HG03342 (cell line): ENCODE data around the gene EFS.

ENCODE experiments used
- ATAC-seq: cut with Tn5 transposase; IDR thresholded peaks from one replicate; pipeline ENCODE4 v1.9.1; 2021; ENCODE audit warnings: mild to moderate bottlenecking, moderate library complexity; ENCODE audit not compliant: unreplicated experiment

The EFS gene

DNA sequence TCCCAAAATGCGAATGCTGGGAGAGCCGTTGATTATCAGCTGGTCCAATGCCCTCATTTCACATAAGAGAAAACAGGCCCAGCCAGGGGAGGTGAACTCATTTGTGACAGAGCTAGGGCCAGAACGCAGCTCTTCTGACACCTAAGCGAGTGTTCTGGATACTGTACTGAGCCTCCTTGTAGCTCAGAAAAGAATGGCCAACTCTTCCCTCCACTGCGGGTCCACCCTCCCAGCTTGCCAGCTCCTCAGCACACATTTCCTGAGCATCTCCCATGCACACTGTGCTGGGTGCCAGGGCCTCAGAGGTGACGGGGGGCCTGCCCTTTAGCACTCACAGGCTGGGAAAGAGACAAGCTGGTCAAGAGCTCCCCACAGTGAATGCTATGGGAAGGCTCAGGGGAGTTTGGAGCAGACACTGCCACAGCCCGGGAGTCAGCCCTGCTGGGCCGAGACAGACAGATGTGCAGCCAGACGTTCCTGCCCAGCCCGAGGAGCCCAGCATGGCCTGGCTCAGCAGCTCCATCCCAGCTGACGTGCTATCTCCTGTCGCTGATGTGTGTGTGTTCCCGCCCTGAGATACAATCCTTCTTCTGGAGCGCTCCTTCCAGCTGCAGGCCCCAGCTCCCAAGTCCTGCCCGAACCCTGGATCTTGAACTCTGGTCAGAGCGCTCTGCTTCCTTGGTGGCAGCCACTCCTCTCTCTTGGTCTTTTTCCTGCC lies 15.4 kb upstream of the EFS start:
- no peak for ATAC-seq

- no peak for ATAC-seq
These were observed 14.6 kb upstream of the EFS start for GRCh38 chr14:23379366-23380196.

DNA sequence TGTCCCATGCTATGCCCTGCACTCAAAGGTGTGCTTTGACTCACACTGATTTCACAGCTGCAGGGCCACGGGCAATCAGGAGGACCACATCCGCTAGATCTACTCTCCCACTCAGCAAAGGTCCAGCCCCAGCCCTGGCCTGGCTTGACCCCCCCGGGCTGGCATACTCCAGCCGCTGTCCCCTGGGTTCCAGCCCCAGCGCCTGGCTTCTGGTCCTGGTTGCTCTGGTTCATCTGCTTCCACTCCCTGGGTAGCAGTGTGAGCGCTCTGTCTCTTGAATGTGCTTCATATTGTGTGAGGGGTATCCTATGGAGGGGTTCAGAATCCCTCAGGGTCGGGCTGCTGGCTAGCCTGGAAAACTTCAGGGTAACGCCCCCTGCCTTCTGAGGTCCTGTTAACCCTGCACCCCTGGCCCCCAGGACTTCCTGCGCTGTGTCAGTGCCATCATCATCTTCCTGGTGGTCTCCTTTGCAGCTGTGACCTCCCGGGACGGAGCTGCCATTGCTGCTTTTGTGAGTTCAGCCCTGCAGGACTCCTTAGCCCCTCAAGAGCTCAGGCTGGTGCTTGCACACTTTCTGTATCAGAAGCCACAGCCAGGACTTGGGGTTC lies 13.7 kb upstream of the EFS start:
- no peak for ATAC-seq

DNA sequence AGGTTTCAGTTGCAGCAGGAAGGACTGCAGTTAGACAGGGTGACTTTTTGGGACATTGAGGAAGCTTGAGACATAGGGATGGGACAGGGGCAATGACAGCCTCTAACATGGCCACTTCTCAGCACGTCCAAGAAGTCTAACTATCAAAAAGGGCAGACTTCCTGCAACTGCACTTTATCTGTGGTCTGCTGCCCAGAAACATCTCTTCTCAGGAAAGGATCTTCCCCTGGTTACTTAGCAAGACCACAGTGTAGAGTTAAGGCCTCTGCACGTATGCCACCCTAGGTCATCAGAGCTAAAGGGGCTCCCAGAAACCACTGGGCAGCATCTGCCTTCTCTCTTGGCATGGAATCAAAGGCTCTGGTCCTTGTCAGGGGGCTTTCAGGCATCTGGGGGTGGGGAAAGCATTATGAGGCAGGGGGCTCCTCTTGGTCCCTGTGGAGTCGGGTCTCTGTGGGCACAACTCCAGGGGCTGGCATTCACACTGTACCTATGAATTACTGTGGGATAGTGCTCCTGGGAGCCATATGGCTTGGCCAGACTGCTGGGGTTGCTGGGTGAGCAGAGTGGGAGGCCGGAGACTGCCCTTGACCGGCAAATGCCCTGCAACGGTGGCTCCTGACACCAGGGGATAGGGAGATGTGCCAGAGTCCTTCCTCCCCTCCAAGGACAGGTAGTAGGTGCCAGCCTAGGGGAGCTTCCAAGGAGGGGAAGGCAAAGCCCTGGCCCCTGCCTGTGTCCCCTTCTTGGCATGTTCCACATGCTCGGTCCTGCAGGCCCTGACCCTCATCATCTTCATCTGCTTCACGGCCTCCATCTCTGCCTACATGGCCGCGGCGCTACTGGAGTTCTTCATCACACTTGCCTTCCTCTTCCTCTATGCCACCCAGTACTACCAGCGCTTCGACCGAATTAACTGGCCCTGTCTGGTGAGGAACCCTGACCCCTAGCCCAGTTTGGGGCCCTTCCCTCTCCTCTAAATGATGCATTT lies 12.9 kb upstream of the EFS start:
- ATAC-seq: no peak

GRCh38 chr14:23377198-23377550 lies 12.2 kb upstream of the EFS start:
- no peak for ATAC-seq

GRCh38 chr14:23376482-23377197 lies 11.7 kb upstream of the EFS start, which contains the start of gene CMTM5:
CMTM5 (plus strand) TSS chr14:23377046; CDS start chr14:23377252, 206 bp downstream.
- no peak for ATAC-seq

DNA sequence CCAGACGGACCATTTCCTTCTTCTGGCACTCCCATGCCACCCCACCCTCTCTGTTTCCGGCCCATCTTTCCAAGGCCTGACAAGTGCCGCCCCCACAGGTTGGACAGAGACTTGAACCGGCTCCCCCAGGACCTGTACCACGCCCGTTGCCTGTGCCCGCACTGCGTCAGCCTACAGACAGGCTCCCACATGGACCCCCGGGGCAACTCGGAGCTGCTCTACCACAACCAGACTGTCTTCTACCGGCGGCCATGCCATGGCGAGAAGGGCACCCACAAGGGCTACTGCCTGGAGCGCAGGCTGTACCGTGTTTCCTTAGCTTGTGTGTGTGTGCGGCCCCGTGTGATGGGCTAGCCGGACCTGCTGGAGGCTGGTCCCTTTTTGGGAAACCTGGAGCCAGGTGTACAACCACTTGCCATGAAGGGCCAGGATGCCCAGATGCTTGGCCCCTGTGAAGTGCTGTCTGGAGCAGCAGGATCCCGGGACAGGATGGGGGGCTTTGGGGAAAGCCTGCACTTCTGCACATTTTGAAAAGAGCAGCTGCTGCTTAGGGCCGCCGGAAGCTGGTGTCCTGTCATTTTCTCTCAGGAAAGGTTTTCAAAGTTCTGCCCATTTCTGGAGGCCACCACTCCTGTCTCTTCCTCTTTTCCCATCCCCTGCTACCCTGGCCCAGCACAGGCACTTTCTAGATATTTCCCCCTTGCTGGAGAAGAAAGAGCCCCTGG lies 10.7 kb upstream of the EFS start:
- ATAC-seq: no peak

DNA sequence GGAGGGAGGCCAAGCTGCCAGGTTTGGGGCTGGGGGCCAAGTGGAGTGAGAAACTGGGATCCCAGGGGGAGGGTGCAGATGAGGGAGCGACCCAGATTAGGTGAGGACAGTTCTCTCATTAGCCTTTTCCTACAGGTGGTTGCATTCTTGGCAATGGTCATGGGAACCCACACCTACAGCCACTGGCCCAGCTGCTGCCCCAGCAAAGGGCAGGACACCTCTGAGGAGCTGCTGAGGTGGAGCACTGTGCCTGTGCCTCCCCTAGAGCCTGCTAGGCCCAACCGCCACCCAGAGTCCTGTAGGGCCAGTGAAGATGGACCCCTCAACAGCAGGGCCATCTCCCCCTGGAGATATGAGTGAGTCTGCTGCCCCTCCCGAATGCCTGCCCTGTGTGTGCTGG lies 8.1 kb upstream of the EFS start:
- no peak for ATAC-seq

DNA sequence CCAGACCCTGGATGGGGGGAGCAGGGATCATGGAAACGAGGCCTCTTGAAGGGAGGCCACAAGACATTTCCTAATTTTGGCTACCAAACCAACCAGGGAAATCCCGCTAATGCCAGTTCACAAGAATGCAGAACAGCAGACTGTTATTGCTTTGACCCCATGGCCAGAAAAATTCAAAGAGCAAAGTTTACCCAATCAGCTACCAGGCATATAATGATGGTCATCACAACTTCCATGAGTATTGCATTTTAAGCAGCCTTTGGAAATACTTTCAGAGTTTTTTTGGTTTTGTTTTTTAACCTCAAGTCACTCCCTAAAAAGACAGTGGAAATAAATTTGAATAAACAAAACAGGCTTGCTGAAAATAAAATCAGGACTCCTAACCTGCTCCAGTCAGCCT lies 7.5 kb upstream of the EFS start, which contains the start of gene IL25:
Gene IL25, plus strand, starts transcription at position 301 of the 400 bp plus-strand sequence.
- ATAC-seq: no peak

DNA sequence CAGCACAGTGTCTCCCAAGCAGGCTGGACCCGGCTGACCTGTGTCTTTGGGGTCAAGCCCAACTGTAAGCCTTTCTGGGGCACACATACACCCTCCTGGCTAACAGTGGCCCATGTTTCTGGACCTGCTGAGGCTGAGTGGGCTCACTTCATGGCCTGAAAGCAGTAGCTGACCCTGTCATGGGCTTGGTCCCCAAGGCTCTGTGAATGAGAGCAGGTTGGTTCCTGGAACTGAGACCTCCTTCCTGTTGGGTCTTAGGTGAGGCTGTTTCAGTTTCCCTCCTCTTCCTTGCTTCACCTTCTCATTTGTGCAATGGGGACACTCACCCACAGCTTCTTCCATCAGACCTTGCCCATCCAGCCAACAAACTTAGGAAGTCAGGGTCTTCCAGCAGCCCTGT lies 6.9 kb upstream of the EFS start:
- ATAC-seq: no peak

- no peak for ATAC-seq
These were observed 5.2 kb upstream of the EFS start for GRCh38 chr14:23370221-23370620.

GRCh38 chr14:23366426-23366921 lies 1.5 kb upstream of the EFS start:
- ATAC-seq: no peak

GRCh38 chr14:23365732-23366425 lies 907 bp upstream of the EFS start:
- no peak for ATAC-seq

GRCh38 chr14:23364164-23365035 lies 572 bp downstream of the EFS start:
- no peak for ATAC-seq

DNA sequence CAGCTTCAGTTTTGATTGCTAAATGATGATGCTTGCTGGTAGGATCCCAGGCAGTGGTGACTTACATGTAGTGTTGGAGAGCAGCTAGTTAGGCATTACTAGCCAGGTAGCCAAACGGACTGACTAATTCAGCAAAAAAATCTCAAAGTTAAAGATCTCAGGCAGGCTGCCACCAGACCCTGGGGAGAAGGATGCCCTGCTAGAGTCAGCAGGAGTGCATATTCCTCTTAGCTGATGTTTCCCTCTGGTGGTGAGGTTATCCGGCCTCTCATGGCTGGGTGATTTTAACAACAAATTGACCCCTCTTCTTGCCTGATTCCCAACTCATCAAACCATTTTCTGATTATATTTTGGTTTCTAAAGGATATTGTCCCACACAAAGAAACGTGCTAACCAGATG lies 2.8 kb downstream of the EFS start:
- no peak for ATAC-seq

DNA sequence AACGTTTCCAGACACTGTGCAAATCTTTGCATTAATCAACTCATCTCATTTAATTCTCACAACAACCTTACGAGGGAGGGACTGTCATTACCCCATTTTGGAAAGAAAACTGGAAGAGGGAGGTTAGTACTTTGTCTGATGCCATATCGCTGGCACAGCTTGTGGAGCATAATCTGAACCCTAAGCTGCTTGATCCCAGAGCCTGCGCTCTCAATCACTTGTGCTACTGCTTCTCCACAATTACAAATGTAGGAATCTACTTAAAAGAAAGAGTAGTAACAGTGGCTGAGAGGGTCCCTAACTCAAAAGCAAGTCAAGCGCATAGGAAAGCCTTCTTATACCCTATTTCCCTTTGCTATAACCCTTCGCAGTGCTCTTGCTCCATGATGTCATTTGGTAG lies 3.2 kb downstream of the EFS start:
- no peak for ATAC-seq

DNA sequence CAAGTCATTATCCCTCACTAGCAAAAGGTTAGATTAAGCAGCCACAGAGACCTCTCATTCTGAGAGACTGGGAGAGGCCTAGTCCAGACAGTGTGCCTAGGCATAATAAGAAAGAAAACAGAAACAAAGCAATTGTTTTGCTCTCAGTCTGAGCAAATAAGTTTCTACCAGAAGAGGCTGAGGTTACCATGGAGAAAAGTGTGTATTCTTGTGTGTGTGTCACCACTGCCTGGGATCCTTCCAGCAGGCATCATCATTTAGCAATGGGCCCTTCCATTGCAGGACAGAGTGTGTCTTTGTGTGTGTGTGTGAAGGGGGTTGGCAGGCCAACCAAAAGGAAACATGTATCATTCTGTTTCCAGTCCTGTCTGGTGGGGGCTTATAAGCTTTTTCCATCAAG lies 3.7 kb downstream of the EFS start:
- ATAC-seq: no peak

DNA sequence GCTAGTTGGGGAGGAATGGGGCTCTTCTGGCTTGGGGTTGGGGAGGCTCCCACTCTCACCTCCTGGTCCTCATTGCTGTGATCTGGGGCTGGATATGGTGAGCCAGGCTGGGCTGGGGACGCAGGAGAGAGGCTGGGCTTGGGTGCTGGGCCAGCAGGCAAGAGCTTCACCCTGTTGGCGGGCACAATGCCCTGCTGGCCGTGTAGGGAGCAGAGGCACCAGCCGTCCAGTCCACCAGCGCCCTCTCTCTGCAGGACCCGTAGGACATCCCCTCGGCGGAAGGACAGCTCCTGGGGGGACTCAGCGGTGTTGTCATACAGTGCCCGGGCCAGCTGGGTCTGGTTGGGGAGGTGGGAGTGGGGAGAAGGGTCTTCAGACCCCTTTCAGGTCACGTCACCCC lies 4.5 kb downstream of the EFS start:
- ATAC-seq: no peak
